Kidney (tissue), 14 donors: ENCODE measurements around the gene MTF1. TPM values are rescaled to one million over a fixed set of nuclear protein-coding genes. Genes with fewer than 3 reads are reported as not detected.

Experiments used
- DNase-seq, 5 donors: peaks; one replicate each; pipeline ENCODE4 v3.0.0-alpha.2; 2013 to 2020
- FAIRE-seq: peaks from 2 replicates; lab custom pipeline; 2012; peaks lifted over from hg19 to GRCh38; lab: Jason Lieb, UNC
- H3K27ac ChIP-seq, 2 donors: one replicate each; pipeline ENCODE4 v1.7.0; 2013; ENCODE audit warnings: low read depth in 2 of 2, low read length in 2 of 2, inconsistent platforms in 1 of 2
- H3K27me3 ChIP-seq: one replicate; pipeline ENCODE4 v1.7.1; 2013; ENCODE audit warnings: low read length, inconsistent platforms; ENCODE audit not compliant: control insufficient read depth, insufficient read depth
- H3K36me3 ChIP-seq, 3 donors: one replicate each; pipeline versions ENCODE4 v1.7.0 to v1.7.1; 2013; ENCODE audit warnings: low read length in 3 of 3, control low read depth in 1 of 3, inconsistent platforms in 1 of 3; ENCODE audit not compliant: insufficient read depth in 3 of 3, control insufficient read depth in 2 of 3
- H3K4me1 ChIP-seq, 3 donors: one replicate each; pipeline versions ENCODE4 v1.7.0 to v1.7.1; 2013; ENCODE audit warnings: low read length in 3 of 3, inconsistent platforms in 1 of 3, low read depth in 1 of 3; ENCODE audit not compliant: control insufficient read depth in 2 of 3, insufficient read depth in 2 of 3
- H3K4me3 ChIP-seq, 3 donors: one replicate each; pipeline versions ENCODE4 v1.7.0 to v1.8.1; 2013; ENCODE audit warnings: low read length in 3 of 3, control low read depth in 1 of 3, inconsistent platforms in 1 of 3
- H3K9ac ChIP-seq, 3 donors: one replicate each; pipeline versions ENCODE4 v1.7.0 to v1.7.1; 2013; ENCODE audit warnings: low read length in 3 of 3, control low read depth in 1 of 3, inconsistent platforms in 1 of 3
- H3K9me3 ChIP-seq, 3 donors: one replicate each; pipeline versions ENCODE4 v1.7.0 to v1.7.1; 2013; ENCODE audit warnings: low read length in 3 of 3, control low read depth in 1 of 3, inconsistent platforms in 1 of 3; ENCODE audit not compliant: control insufficient read depth in 2 of 3, insufficient read depth in 1 of 3
- intact Hi-C: fragments of 100-400 bp; cut with DNase I; formaldehyde crosslinking; loops from one replicate; pipeline ENCODE4 v1.11.1; 2022
- polyA plus RNA-seq: library from polyadenylated mRNA; stranded (reverse); fragments of 350-450 nt; fragmentation: Illumina TruSeq; extraction: RNeasy Lipid Tissue Mini Kit (QIAGEN cat#74804); gene quantifications from one replicate; pipeline ENCODE4 v1.2.3, GENCODE V29; 2014; ENCODE audit warnings: low read depth, low replicate concordance; ENCODE audit not compliant: insufficient read depth
- total RNA-seq: library from RNA; stranded (reverse); fragmentation: NEBNext Ultra II Directional; extraction: Animal tissue kit (Norgen Biotek cat#: 25700); gene quantifications from one replicate; pipeline ENCODE4 v1.2.1, GENCODE V29; 2021
- TF ChIP-seq, protein P1 (sequence below): IDR thresholded peaks from 3 replicates; pipeline ENCODE4 v1.5.1; 2012; ENCODE audit warnings: mild to moderate bottlenecking, moderate library complexity, borderline replicate concordance; ENCODE audit not compliant: insufficient read depth; ENCODE audit errors: extremely low read depth
- donor health status: control.
- donor health status: control.
- donor health status: control.
- donor health status: control.
- donor health status: control.
- donor health status: DM: yes; HTN: yes; CAD: no.
- donor health status: Normal renal cell carcinoma (clear cell type).

MTF1 gene
- total and polyA plus RNA-seq, 2 donors from 2014 or later: 2.2 to 26.7 TPM

DNA sequence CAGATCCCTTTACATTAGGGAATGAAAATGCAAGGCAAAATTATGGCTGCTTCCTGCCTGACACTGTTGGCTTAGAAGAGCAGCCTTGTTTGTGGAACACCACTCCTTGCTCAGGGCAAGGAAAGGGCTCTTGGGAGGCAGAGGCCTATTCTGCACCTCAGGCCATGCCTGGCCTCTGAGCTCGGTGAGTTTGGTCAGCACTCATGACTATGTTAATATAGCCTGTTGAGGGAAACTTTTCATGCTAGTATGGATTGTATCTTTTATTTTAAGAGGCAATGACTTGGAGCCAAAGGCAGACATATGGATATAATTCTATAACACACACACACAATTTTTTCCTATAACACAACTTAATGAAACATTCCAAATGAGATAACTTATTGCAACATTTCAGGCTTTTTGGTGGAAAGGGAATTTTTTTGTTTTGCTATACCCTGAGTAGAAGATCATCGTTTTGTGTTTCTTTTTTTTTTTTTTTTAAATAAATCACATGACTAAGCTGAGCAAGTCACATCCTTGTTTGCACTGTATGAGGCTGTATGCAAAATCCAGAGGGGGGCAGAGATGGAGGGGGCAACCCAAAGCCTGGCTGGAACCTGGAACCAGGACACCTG lies 45.8 kb downstream of the MTF1 start:
- Histone ChIP-seq H3K9ac (no peak overlapping the region), H3K4me1 (peaks cover 0 to 15% (median 7%) of the 10 kb centered on the region in 3 donors), H3K4me3 (no peak overlapping the region), H3K36me3 (peaks cover 2 to 8% (median 5%) of the 10 kb centered on the region in 3 donors), H3K27me3 (no peaks in the 10 kb centered on the region), H3K27ac (no peak overlapping the region), H3K9me3 (no peaks in the 10 kb centered on the region)
- TF ChIP-seq, protein P1, sequence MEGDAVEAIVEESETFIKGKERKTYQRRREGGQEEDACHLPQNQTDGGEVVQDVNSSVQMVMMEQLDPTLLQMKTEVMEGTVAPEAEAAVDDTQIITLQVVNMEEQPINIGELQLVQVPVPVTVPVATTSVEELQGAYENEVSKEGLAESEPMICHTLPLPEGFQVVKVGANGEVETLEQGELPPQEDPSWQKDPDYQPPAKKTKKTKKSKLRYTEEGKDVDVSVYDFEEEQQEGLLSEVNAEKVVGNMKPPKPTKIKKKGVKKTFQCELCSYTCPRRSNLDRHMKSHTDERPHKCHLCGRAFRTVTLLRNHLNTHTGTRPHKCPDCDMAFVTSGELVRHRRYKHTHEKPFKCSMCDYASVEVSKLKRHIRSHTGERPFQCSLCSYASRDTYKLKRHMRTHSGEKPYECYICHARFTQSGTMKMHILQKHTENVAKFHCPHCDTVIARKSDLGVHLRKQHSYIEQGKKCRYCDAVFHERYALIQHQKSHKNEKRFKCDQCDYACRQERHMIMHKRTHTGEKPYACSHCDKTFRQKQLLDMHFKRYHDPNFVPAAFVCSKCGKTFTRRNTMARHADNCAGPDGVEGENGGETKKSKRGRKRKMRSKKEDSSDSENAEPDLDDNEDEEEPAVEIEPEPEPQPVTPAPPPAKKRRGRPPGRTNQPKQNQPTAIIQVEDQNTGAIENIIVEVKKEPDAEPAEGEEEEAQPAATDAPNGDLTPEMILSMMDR: no peak
- intact Hi-C loops: no loop called here
- DNase-seq: no peak
- no peak for FAIRE-seq

- DNase-seq (peak in 4 of 5 donors; percentile 64 to 89 (median 70)), FAIRE-seq (no peak)
- Histone ChIP-seq H3K27me3 (no peaks in the 10 kb centered on the region), H3K4me1 (peaks cover 0 to 17% (median 15%) of the 10 kb centered on the region in 3 donors), H3K9me3 (no peaks in the 10 kb centered on the region), H3K27ac (no peak overlapping the region), H3K36me3 (peaks cover 4 to 8% (median 8%) of the 10 kb centered on the region in 3 donors), H3K4me3 (no peak overlapping the region), H3K9ac (no peak overlapping the region)
- intact Hi-C loops: no loop called here
- TF ChIP-seq, protein P1: peak; percentile 63
Measured at GRCh38 chr1:37811027-37811655, 48.3 kb downstream of the MTF1 start.

DNA sequence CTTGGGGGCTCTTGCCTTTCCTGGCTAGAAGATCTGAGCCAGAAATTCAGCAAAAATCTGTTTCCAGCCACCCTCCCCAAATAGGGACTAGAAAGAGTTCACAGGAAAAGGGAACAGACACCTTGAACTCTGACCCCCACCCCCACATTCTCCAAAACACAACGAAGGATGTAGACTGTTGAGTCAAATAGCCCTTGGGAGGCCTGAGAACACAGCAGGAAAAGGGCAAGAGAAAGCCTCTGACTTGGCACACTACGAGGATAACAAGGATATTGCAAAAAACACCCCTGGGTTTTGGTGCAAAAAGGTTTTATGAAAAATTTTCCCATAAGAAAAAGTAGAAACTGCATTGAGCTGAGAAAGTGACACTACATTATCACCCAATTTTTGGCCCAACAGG lies 49.5 kb downstream of the MTF1 start:
- Histone ChIP-seq H3K4me1 (peaks cover 0 to 17% (median 15%) of the 10 kb centered on the region in 3 donors), H3K4me3 (no peak overlapping the region), H3K9ac (no peak overlapping the region), H3K9me3 (no peaks in the 10 kb centered on the region), H3K27me3 (no peaks in the 10 kb centered on the region), H3K36me3 (peaks cover 2 to 12% (median 11%) of the 10 kb centered on the region in 3 donors), H3K27ac (no peak overlapping the region)
- TF ChIP-seq, protein P1: no peak
- FAIRE-seq: no peak
- no peak for DNase-seq
- intact Hi-C loops: no loop called here
